Esophagus squamous epithelium (tissue), 4 donors: ENCODE results near the gene RAB17.

Experiments used
- POLR2A ChIP-seq, 4 donors: fragments of 450-650 bp; IDR thresholded peaks; one replicate each; pipeline ENCODE4 v1.6.1; 2017; ENCODE audit warnings: antibody characterized with exemption in 4 of 4, mild to moderate bottlenecking in 4 of 4, moderate library complexity in 3 of 4
- TF ChIP-seq, protein P1 (sequence below), 6 experiments: fragments of 450-650 bp in 4 of 6; fragments of 200-600 bp in 2 of 6; sonication (generic) in 2 of 6; IDR thresholded peaks; one replicate each; pipeline ENCODE4 v1.5.1; 2016 to 2019; ENCODE audit warnings: antibody characterized with exemption in 6 of 6, mild to moderate bottlenecking in 4 of 6, moderate library complexity in 4 of 6

DNA sequence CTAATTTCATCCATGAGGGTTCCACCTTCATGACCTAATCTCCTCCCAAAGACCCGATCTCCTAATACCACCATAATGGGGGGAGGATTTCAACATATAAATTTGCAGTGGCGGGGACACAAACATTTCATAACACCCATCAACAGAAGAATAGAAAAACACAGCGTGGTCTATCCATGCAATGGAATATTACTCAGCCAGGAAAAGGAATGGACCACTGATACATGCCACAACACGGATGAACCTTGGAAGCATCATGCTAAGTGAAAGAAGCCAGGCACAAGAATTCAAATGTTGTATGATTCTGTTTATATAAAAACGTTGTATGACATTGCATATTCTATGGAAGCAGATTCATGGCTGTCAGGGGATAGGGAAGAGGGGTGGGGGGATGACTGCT is 21.5 kb downstream of the RAB17 start:
- TF ChIP-seq, protein P1, sequence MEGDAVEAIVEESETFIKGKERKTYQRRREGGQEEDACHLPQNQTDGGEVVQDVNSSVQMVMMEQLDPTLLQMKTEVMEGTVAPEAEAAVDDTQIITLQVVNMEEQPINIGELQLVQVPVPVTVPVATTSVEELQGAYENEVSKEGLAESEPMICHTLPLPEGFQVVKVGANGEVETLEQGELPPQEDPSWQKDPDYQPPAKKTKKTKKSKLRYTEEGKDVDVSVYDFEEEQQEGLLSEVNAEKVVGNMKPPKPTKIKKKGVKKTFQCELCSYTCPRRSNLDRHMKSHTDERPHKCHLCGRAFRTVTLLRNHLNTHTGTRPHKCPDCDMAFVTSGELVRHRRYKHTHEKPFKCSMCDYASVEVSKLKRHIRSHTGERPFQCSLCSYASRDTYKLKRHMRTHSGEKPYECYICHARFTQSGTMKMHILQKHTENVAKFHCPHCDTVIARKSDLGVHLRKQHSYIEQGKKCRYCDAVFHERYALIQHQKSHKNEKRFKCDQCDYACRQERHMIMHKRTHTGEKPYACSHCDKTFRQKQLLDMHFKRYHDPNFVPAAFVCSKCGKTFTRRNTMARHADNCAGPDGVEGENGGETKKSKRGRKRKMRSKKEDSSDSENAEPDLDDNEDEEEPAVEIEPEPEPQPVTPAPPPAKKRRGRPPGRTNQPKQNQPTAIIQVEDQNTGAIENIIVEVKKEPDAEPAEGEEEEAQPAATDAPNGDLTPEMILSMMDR (IDR thresholded peaks at IDR 0.05), result no peak
- TF ChIP-seq POLR2A (IDR thresholded peaks at IDR 0.05), result no peak
